Loucy (cell line): Measurements from ENCODE around the gene BFSP1.

Source experiments
- H2AFZ ChIP-seq: fragments of 200-600 bp; sonication (generic); 2 replicates; pipeline ENCODE4 v1.6.0; 2016; ENCODE audit warnings: antibody characterized with exemption, mild to moderate bottlenecking, low read length, moderate library complexity
- H3F3A ChIP-seq: fragments of 200-600 bp; 2 replicates; pipeline ENCODE4 v1.6.0; 2016; ENCODE audit warnings: antibody characterized with exemption, low read depth, mild to moderate bottlenecking
- H3K27me3 ChIP-seq: fragments of 200-600 bp; sonication (generic); 2 replicates; pipeline ENCODE4 v1.6.1; 2014; ENCODE audit warnings: low read length, mild to moderate bottlenecking; ENCODE audit not compliant: insufficient read depth, poor library complexity, severe bottlenecking
- H3K36me3 ChIP-seq: fragments of 200-600 bp; sonication (generic); 2 replicates; pipeline ENCODE4 v1.6.1; 2016; ENCODE audit warnings: low read length; ENCODE audit not compliant: insufficient read depth
- H3K4me1 ChIP-seq: fragments of 200-600 bp; sonication (generic); 2 replicates; pipeline ENCODE4 v1.5.1; 2014; ENCODE audit warnings: low read length, mild to moderate bottlenecking; ENCODE audit not compliant: insufficient read depth, poor library complexity, severe bottlenecking
- H3K4me2 ChIP-seq: fragments of 200-600 bp; sonication (generic); 2 replicates; pipeline ENCODE4 v1.6.0; 2014; ENCODE audit warnings: antibody characterized with exemption, low read length, low read depth, mild to moderate bottlenecking; ENCODE audit not compliant: poor library complexity, severe bottlenecking
- H3K4me3 ChIP-seq: fragments of 200-600 bp; sonication (generic); 2 replicates; pipeline ENCODE4 v1.5.1; 2014; ENCODE audit warnings: low read length, mild to moderate bottlenecking, mixed read lengths; ENCODE audit not compliant: poor library complexity, severe bottlenecking
- H3K79me2 ChIP-seq: fragments of 200-600 bp; sonication (generic); 2 replicates; pipeline ENCODE4 v1.6.1; 2014; ENCODE audit warnings: low read length; ENCODE audit not compliant: insufficient read depth
- H3K9ac ChIP-seq: fragments of 200-600 bp; sonication (generic); 2 replicates; pipeline ENCODE4 v1.6.0; 2014; ENCODE audit warnings: mild to moderate bottlenecking, low read depth, low read length, moderate library complexity; ENCODE audit not compliant: poor library complexity, severe bottlenecking
- H3K9me2 ChIP-seq: fragments of 200-600 bp; sonication (generic); replicated peaks from 2 replicates; pipeline ENCODE4 v1.6.1; 2016; ENCODE audit warnings: low read depth, low read length, mixed read lengths
- H3K9me3 ChIP-seq: fragments of 200-600 bp; sonication (generic); 2 replicates; pipeline ENCODE4 v1.6.1; 2014; ENCODE audit warnings: mild to moderate bottlenecking, antibody characterized with exemption, low read length, low read depth; ENCODE audit not compliant: insufficient read depth
- H4K20me1 ChIP-seq: fragments of 200-600 bp; sonication (generic); 2 replicates; pipeline ENCODE4 v1.6.0; 2014; ENCODE audit warnings: antibody characterized with exemption, low read length, mild to moderate bottlenecking; ENCODE audit not compliant: insufficient read depth, poor library complexity, severe bottlenecking
- CTCF ChIP-seq: fragments of 200-600 bp; sonication (generic); conservative IDR thresholded peaks from 2 replicates; pipeline ENCODE4 v1.5.1; 2014; ENCODE audit warnings: mild to moderate bottlenecking, antibody characterized with exemption, low read length
- EZH2phosphoT487 ChIP-seq: fragments of 200-600 bp; IDR thresholded peaks from 2 replicates; pipeline ENCODE4 v1.6.1; 2018; ENCODE audit warnings: antibody characterized with exemption, mild to moderate bottlenecking, moderate library complexity, borderline replicate concordance

BFSP1 gene

GRCh38 chr20:17466641-17467040 is 64.5 kb downstream of the BFSP1 start:
- H3K9me3 ChIP-seq = no peaks in the 10 kb centered on the region
- no peaks in the 10 kb centered on the region for H3K4me1 ChIP-seq
- H2AFZ ChIP-seq = no peak overlapping the region
- no peak for TF ChIP-seq EZH2phosphoT487
- H3K36me3 ChIP-seq = no peaks in the 10 kb centered on the region
- H3K4me2 ChIP-seq = no peak overlapping the region
- H3F3A ChIP-seq = no peaks in the 10 kb centered on the region
- no peaks in the 10 kb centered on the region for H3K27me3 ChIP-seq
- no peaks in the 10 kb centered on the region for H3K9me2 ChIP-seq
- H3K9ac ChIP-seq = no peak overlapping the region
- no peak overlapping the region for H3K4me3 ChIP-seq
- H4K20me1 ChIP-seq = no peaks in the 10 kb centered on the region
- no peaks in the 10 kb centered on the region for H3K79me2 ChIP-seq

- Histone ChIP-seq H3K9me3 (no peaks in the 10 kb centered on the region), H3K79me2 (no peaks in the 10 kb centered on the region), H3K4me2 (no peak overlapping the region)
These were observed 65.9 kb downstream of the BFSP1 start for GRCh38 chr20:17465236-17465635.

DNA sequence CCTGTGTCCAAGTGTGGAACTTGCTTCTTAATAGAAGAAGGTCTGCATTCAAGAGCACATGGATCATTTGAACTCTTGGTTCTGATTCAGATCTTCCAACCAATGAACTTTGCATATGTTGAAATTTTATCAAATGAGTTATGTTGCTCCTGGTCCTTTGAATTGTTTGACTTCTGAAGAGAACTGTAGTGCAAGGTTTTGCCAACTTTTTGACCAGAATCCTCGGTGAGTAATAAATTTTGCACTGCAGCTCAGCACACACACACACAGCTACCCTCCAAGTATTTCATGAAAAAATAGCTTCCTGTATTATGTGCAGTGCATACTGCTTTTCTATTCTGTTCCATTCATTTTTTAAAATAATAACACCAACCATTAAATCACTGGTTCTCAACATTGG is 67.5 kb downstream of the BFSP1 start:
- no peaks in the 10 kb centered on the region for H3F3A ChIP-seq
- no peaks in the 10 kb centered on the region for H3K4me1 ChIP-seq

More at GRCh38 chr20:17465236-17465635, 65.9 kb downstream of the BFSP1 start:
- Histone ChIP-seq H3K9me2 (no peaks in the 10 kb centered on the region), H4K20me1 (no peaks in the 10 kb centered on the region), H3K36me3 (no peaks in the 10 kb centered on the region), H3K27me3 (no peaks in the 10 kb centered on the region), H3F3A (no peaks in the 10 kb centered on the region), H3K4me3 (no peak overlapping the region), H3K4me1 (no peaks in the 10 kb centered on the region), H2AFZ (no peak overlapping the region), H3K9ac (no peak overlapping the region)
- TF ChIP-seq CTCF (no peak), EZH2phosphoT487 (no peak)

More for the DNA sequence above, 67.5 kb downstream of the BFSP1 start:
- Histone ChIP-seq H4K20me1 (no peaks in the 10 kb centered on the region), H3K4me2 (no peak overlapping the region), H2AFZ (no peak overlapping the region), H3K27me3 (no peaks in the 10 kb centered on the region), H3K9me2 (no peaks in the 10 kb centered on the region), H3K79me2 (no peaks in the 10 kb centered on the region), H3K9ac (no peak overlapping the region), H3K36me3 (no peaks in the 10 kb centered on the region), H3K9me3 (no peaks in the 10 kb centered on the region), H3K4me3 (no peak overlapping the region)
- TF ChIP-seq CTCF (no peak), EZH2phosphoT487 (no peak)
